ENCODE measurements around the gene VAV2. TPM values are rescaled to one million over a fixed set of nuclear protein-coding genes. Genes with fewer than 3 reads are reported as not detected.
"Not testable (repeated sequence)": the region's sequence is repeated elsewhere in the genome, so short reads cannot be mapped to it uniquely, and the experiment has no call there.

The VAV2 gene
- total RNA-seq, 1 donor from 2014 or later, result 24.4 TPM

GRCh38 chr9:133769511-133770075 is 222.5 kb downstream of the VAV2 start:
- peaks cover 37% of the 10 kb centered on the region for H3K36me3 Mint-ChIP-seq (ENCODE audit: unreplicated experiment)
- H3K9me3 Mint-ChIP-seq (ENCODE audit: unreplicated experiment), result peaks cover 13% of the 10 kb centered on the region
- no peaks in the 10 kb centered on the region for H3K4me1 Mint-ChIP-seq (ENCODE audit: unreplicated experiment)
- peak; percentile 83 for DNase-seq (ENCODE audit: extremely low spot score, unreplicated experiment)
- H3K27ac Mint-ChIP-seq (ENCODE audit: unreplicated experiment), result no peak overlapping the region
- no peak overlapping the region for H3K4me3 Mint-ChIP-seq (ENCODE audit: unreplicated experiment)
- H3K27me3 Mint-ChIP-seq (ENCODE audit: unreplicated experiment), result no peaks in the 10 kb centered on the region
- no peak for TF ChIP-seq CTCF (IDR thresholded peaks at IDR 0.05)

- no peak overlapping the region for H3K4me3 Mint-ChIP-seq (ENCODE audit: unreplicated experiment)
- peaks cover 41% of the 10 kb centered on the region for H3K36me3 Mint-ChIP-seq (ENCODE audit: unreplicated experiment)
Measured at GRCh38 chr9:133768859-133769510, 223.1 kb downstream of the VAV2 start.

GRCh38 chr9:133768371-133768858 is 223.7 kb downstream of the VAV2 start:
- Mint-ChIP-seq H3K9me3 (ENCODE audit: unreplicated experiment) (peaks cover 13% of the 10 kb centered on the region), H3K27me3 (ENCODE audit: unreplicated experiment) (no peaks in the 10 kb centered on the region), H3K36me3 (ENCODE audit: unreplicated experiment) (peaks cover 45% of the 10 kb centered on the region), H3K27ac (ENCODE audit: unreplicated experiment) (no peak overlapping the region), H3K4me3 (ENCODE audit: unreplicated experiment) (no peak overlapping the region), H3K4me1 (ENCODE audit: unreplicated experiment) (peaks cover 5% of the 10 kb centered on the region)
- DNase-seq (ENCODE audit: extremely low spot score, unreplicated experiment), result peak; percentile 78
- no peak for TF ChIP-seq CTCF (IDR thresholded peaks at IDR 0.05)

More at GRCh38 chr9:133768859-133769510, 223.1 kb downstream of the VAV2 start:
- DNase-seq (ENCODE audit: extremely low spot score, unreplicated experiment), result no peak
- TF ChIP-seq CTCF (IDR thresholded peaks at IDR 0.05), result no peak
- Mint-ChIP-seq H3K27ac (ENCODE audit: unreplicated experiment) (no peak overlapping the region), H3K9me3 (ENCODE audit: unreplicated experiment) (peaks cover 13% of the 10 kb centered on the region), H3K4me1 (ENCODE audit: unreplicated experiment) (peaks cover under 1% of the 10 kb centered on the region), H3K27me3 (ENCODE audit: unreplicated experiment) (no peaks in the 10 kb centered on the region)

- peaks cover 5% of the 10 kb centered on the region for H3K4me1 Mint-ChIP-seq (ENCODE audit: unreplicated experiment)
- H3K4me3 Mint-ChIP-seq (ENCODE audit: unreplicated experiment), result no peak overlapping the region
- no peaks in the 10 kb centered on the region for H3K27me3 Mint-ChIP-seq (ENCODE audit: unreplicated experiment)
- no peak for DNase-seq (ENCODE audit: extremely low spot score, unreplicated experiment)
- peaks cover 13% of the 10 kb centered on the region for H3K9me3 Mint-ChIP-seq (ENCODE audit: unreplicated experiment)
- TF ChIP-seq CTCF (IDR thresholded peaks at IDR 0.05), result no peak
- no peak overlapping the region for H3K27ac Mint-ChIP-seq (ENCODE audit: unreplicated experiment)
- H3K36me3 Mint-ChIP-seq (ENCODE audit: unreplicated experiment), result peaks cover 47% of the 10 kb centered on the region
Measured at GRCh38 chr9:133767625-133768024, 224.5 kb downstream of the VAV2 start.

GRCh38 chr9:133767008-133767407 is 225.1 kb downstream of the VAV2 start:
- Mint-ChIP-seq H3K27ac (ENCODE audit: unreplicated experiment) (no peak overlapping the region), H3K4me1 (ENCODE audit: unreplicated experiment) (peaks cover 5% of the 10 kb centered on the region), H3K4me3 (ENCODE audit: unreplicated experiment) (no peak overlapping the region), H3K36me3 (ENCODE audit: unreplicated experiment) (peaks cover 47% of the 10 kb centered on the region), H3K9me3 (ENCODE audit: unreplicated experiment) (peaks cover 13% of the 10 kb centered on the region), H3K27me3 (ENCODE audit: unreplicated experiment) (no peaks in the 10 kb centered on the region)
- no peak for TF ChIP-seq CTCF (IDR thresholded peaks at IDR 0.05)
- no peak for DNase-seq (ENCODE audit: extremely low spot score, unreplicated experiment)

GRCh38 chr9:133766234-133766633 is 225.9 kb downstream of the VAV2 start:
- peaks cover 13% of the 10 kb centered on the region for H3K9me3 Mint-ChIP-seq (ENCODE audit: unreplicated experiment)
- not testable (repeated sequence) for H3K4me3 Mint-ChIP-seq (ENCODE audit: unreplicated experiment); H3K27me3 Mint-ChIP-seq (ENCODE audit: unreplicated experiment); H3K4me1 Mint-ChIP-seq (ENCODE audit: unreplicated experiment); DNase-seq (ENCODE audit: extremely low spot score, unreplicated experiment); H3K27ac Mint-ChIP-seq (ENCODE audit: unreplicated experiment)
- H3K36me3 Mint-ChIP-seq (ENCODE audit: unreplicated experiment), result peaks cover 47% of the 10 kb centered on the region
